K562 (cell line): ENCODE data around the gene RALA. TPM values are rescaled to one million over a fixed set of nuclear protein-coding genes. Genes with fewer than 3 reads are reported as not detected.

ENCODE experiments used
- ATAC-seq: fragments of 200-7000 bp; cut with Tn5 transposase; 3 replicates; pipeline ENCODE4 v1.9.1; 2020; ENCODE audit warnings: moderate library complexity
- BruUV-seq: library from RNA; stranded (reverse); fragments of 400-500 nt; replicated peaks from 2 replicates; lab custom pipeline; 2021; lab: Mats Ljungman, UMichigan
- CTCF ChIA-PET: fragments of 300-600 bp; formaldehyde crosslinking; extraction: SDS; loops from one replicate; lab custom pipeline; 2021; ENCODE audit warnings: low intra/inter-chr PET ratio; lab: Yijun Ruan, JAX
- POLR2A ChIA-PET: fragments of 300-600, 350-650 bp; sonication (Branson Sonifier 250); formaldehyde crosslinking; extraction: SDS; loops from one replicate; lab custom pipeline; 2021; ENCODE audit warnings: antibody characterized with exemption, inconsistent platforms; lab: Yijun Ruan, JAX
- DNase-seq, 4 experiments: peaks; one replicate each; pipeline versions ENCODE4 v3.0.0 to v3.0.0-alpha.2; 2011 to 2018; ENCODE audit warnings: low spot score in 3 of 4, mixed read lengths in 3 of 4; ENCODE audit errors: extremely low read depth in 1 of 4
- FAIRE-seq: peaks from 2 replicates; lab custom pipeline; 2011; peaks lifted over from hg19 to GRCh38; lab: Jason Lieb, UNC
- H2AFZ ChIP-seq: 2 replicates; pipeline ENCODE4 v1.6.0; 2011; ENCODE audit warnings: low read depth, low read length, control low read depth, inconsistent platforms
- H3K27ac ChIP-seq: fragments of 200-600 bp; 3 replicates; pipeline ENCODE4 v1.8.0; 2011; ENCODE audit warnings: low read depth, mild to moderate bottlenecking, control low read depth, inconsistent platforms, low read length, moderate library complexity, mixed read lengths; ENCODE audit errors: extremely low read depth
- H3K27me3 ChIP-seq, 2 experiments: fragments of 300-600 bp in 1 of 2; 2 replicates in 1 of 2; 3 replicates in 1 of 2; pipeline versions ENCODE4 v1.6.0 to v1.8.0; 2011; ENCODE audit warnings: inconsistent platforms in 2 of 2, low read length in 2 of 2, mild to moderate bottlenecking in 1 of 2, mixed read lengths in 1 of 2, moderate library complexity in 1 of 2; ENCODE audit not compliant: control insufficient read depth in 2 of 2, insufficient read depth in 2 of 2
- H3K36me3 ChIP-seq: fragments of 300-600 bp; 3 replicates; pipeline ENCODE4 v1.8.0; 2011; ENCODE audit warnings: mild to moderate bottlenecking, low read length, inconsistent platforms; ENCODE audit not compliant: control insufficient read depth, insufficient read depth
- H3K4me1 ChIP-seq, 2 experiments: fragments of 200-600 bp in 1 of 2; replicated peaks in 1 of 2; 2 replicates in 1 of 2; 3 replicates in 1 of 2; pipeline versions ENCODE4 v1.5.1 to v1.8.0; 2011; ENCODE audit warnings: inconsistent platforms in 2 of 2, low read length in 2 of 2, mild to moderate bottlenecking in 1 of 2, mixed read lengths in 1 of 2, moderate library complexity in 1 of 2; ENCODE audit not compliant: control insufficient read depth in 2 of 2, insufficient read depth in 2 of 2
- H3K4me2 ChIP-seq: 2 replicates; pipeline ENCODE4 v1.6.1; 2011; ENCODE audit warnings: low read length, control low read depth, inconsistent platforms, mixed read lengths; ENCODE audit not compliant: insufficient read depth
- H3K4me3 ChIP-seq: fragments of 200-600 bp; sonication (generic), shearing (Covaris generic); 2 replicates; pipeline ENCODE4 v1.5.1; 2016; ENCODE audit warnings: control low read depth, inconsistent platforms
- H3K79me2 ChIP-seq: fragments of 200-600 bp; 3 replicates; pipeline ENCODE4 v1.8.0; 2011; ENCODE audit warnings: low read length, inconsistent platforms; ENCODE audit not compliant: control insufficient read depth, insufficient read depth
- H3K9ac ChIP-seq, 2 experiments: 2 replicates each; pipeline versions ENCODE4 v1.6.0 to v1.6.1; 2011; ENCODE audit warnings: low read depth in 2 of 2, low read length in 2 of 2, control low read depth in 1 of 2, inconsistent platforms in 1 of 2, mild to moderate bottlenecking in 1 of 2, mixed read lengths in 1 of 2; ENCODE audit not compliant: insufficient read depth in 1 of 2
- H3K9me1 ChIP-seq: one replicate; pipeline ENCODE4 v1.6.0; 2011; ENCODE audit warnings: inconsistent platforms, mild to moderate bottlenecking, low read length, moderate library complexity; ENCODE audit not compliant: control insufficient read depth, insufficient read depth
- H3K9me3 ChIP-seq: replicated peaks from 2 replicates; pipeline ENCODE4 v1.5.1; 2011; ENCODE audit warnings: low read depth, low read length, inconsistent platforms; ENCODE audit not compliant: control insufficient read depth, insufficient read depth
- H4K20me1 ChIP-seq: replicated peaks from 2 replicates; pipeline ENCODE4 v1.6.1; 2011; ENCODE audit warnings: low read length, inconsistent platforms, mixed read lengths; ENCODE audit not compliant: control insufficient read depth, insufficient read depth
- ATF7 ChIP-seq: fragments of 450-650 bp; IDR thresholded peaks from 2 replicates; pipeline ENCODE4 v1.7.1; 2014; ENCODE audit warnings: mild to moderate bottlenecking, moderate library complexity
- HNRNPK ChIP-seq: fragments of 200-400 bp; formaldehyde crosslinking; IDR thresholded peaks from one replicate; pipeline ENCODE4 v1.6.1; 2018; ENCODE audit warnings: mild to moderate bottlenecking, low read depth, low read length; ENCODE audit not compliant: poor library complexity, severe bottlenecking
- LEF1 ChIP-seq: fragments of 450-650 bp; IDR thresholded peaks from 2 replicates; pipeline ENCODE4 v1.6.1; 2016; ENCODE audit warnings: mild to moderate bottlenecking
- PHF8 ChIP-seq: fragments of 200-600 bp; sonication (generic); IDR thresholded peaks from 2 replicates; pipeline ENCODE4 v1.6.1; 2012; ENCODE audit warnings: mixed run types, mild to moderate bottlenecking, inconsistent platforms, low read length, moderate library complexity, borderline replicate concordance
- SNIP1 ChIP-seq: fragments of 450-650 bp; IDR thresholded peaks from 2 replicates; pipeline ENCODE4 v1.7.1; 2017; ENCODE audit warnings: low read depth, mild to moderate bottlenecking
- ZBED1 ChIP-seq: IDR thresholded peaks from 2 replicates; pipeline ENCODE4 v1.6.1; 2014
- ZNF175 ChIP-seq: fragments of 200-800 bp; sonication (Bioruptor generic); IDR thresholded peaks from 2 replicates; pipeline ENCODE4 v1.6.1; 2016; ENCODE audit warnings: low read depth, mild to moderate bottlenecking, missing genetic modification characterization, missing compliant biosample characterization
- WGBS: fragments of 100-300 bp; shearing (Covaris generic); methylation state at CpG from one replicate; pipeline ENCODE4 v1.1.6; 2016; ENCODE audit warnings: low coverage, mixed read lengths; ENCODE audit not compliant: insufficient coverage; ENCODE audit errors: missing lambda C conversion rate; 5-methylcytosine and 5-hydroxymethylcytosine counted together
- in situ Hi-C: fragments of 300-500 bp; cut with MboI; formaldehyde crosslinking; loops from 4 replicates; pipeline ENCODE4 v1.15.0; 2018; ENCODE audit warnings: inconsistent platforms, mixed read lengths
- intact Hi-C: fragments of 100-400 bp; cut with micrococcal nuclease; formaldehyde crosslinking; loops from 2 replicates; pipeline ENCODE4 v1.14.2; 2022
- polyA plus RNA-seq, 8 experiments: library from polyadenylated mRNA; depleted of rRNA in 4 of 8; stranded (reverse) in 5 of 8; unstranded in 3 of 8; fragments of >200 nt; fragmentation: Nextera tagmentation in 2 of 8; fragmentation: Illumina TruSeq in 1 of 8; extraction: Ambion mirVana in 2 of 8; extraction: Trizol in 1 of 8; gene quantifications; 2 replicates each; pipeline versions ENCODE4 v1.2.1 to v1.2.3, GENCODE V29; 2011 to 2014; ENCODE audit warnings: inconsistent platforms in 1 of 8, missing spikeins in 1 of 8
- total RNA-seq, 7 experiments: library from RNA; depleted of rRNA in 6 of 7; stranded (reverse); fragments of >200 nt in 6 of 7; fragmentation: Illumina TruSeq in 2 of 7; extraction: Trizol in 2 of 7; gene quantifications; 2 replicates each; pipeline versions ENCODE4 v1.2.1 to v1.2.3, GENCODE V29; 2011 to 2021; ENCODE audit warnings: low replicate concordance in 1 of 7

The RALA gene
- total and polyA plus RNA-seq, 9 of the 15 experiments (the other 6 are each of a cell fraction or from before 2014, with no cell fraction given) = 7.2 to 28.0 (median 25.7) TPM

DNA sequence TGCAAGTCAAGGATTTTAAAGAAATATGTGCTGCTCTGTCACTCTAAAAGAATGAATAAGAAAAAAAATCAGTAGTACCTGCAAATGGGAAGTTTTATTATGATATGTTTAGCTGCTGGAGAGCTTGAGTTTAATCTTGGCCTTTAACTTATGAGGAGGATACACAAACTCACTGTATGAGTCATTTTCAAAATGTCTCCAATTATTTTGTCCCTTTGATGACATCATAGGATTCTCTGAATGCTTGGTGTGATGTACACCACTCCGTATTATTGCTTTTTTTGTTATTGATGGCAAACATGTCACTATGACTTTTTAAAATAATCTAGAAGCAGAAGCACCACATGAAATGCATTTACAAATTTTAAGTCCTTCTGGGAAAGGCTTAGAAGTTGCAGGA is 125.8 kb downstream of the RALA start (continued):
- TF ChIP-seq ATF7 = peak; percentile 39; the same call in 1 of the 2 replicates

DNA sequence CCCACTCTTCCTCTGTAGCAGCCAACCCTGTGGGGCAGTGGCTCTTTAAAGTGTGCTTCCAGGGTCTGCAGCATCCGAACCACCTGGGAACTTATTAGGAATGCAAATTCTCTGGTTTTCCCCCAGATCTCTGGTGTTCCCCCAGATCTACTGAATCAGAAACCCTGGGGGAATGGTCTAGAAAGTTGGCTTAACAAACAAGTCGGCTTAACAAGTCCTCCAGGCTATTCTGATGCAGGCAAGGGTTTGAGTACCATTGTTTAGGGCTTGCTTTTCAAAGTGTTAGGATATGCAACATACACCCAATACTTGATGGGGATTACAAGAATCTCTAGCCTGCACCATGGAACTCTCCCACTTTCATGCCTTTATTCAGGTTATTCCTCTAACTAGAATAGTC is 126.3 kb downstream of the RALA start:
- 10% methylated on average over 2 of the region's 2 CpGs for WGBS
- CTCF ChIA-PET = interaction anchor here (0.6 kb wide), 1 partner anchor 139 kb away, joined by 4 read pairs; no protein-coding TSS in a partner anchor
- BruUV-seq = no TSS peak
- POLR2A ChIA-PET = interaction anchor here (0.7 kb wide), 1 partner anchor 38 kb away, joined by 3 read pairs; no protein-coding TSS in a partner anchor
- in situ Hi-C loops (no loop called here), intact Hi-C loops (no loop called here)
- Histone ChIP-seq H3K9ac (no peak overlapping the region), H3K27ac (no peak overlapping the region), H3K27me3 (peaks cover 0 to 4% of the 10 kb centered on the region in 2 experiments; a peak in 1 of 5 replicates), H2AFZ (no peak overlapping the region), H4K20me1 (no peaks in the 10 kb centered on the region), H3K4me1 (peaks cover 0 to 8% of the 10 kb centered on the region in 2 experiments; a peak in 1 of 5 replicates), H3K36me3 (no peaks in the 10 kb centered on the region), H3K9me1 (no peaks in the 10 kb centered on the region), H3K4me3 (no peak overlapping the region), H3K4me2 (no peak overlapping the region), H3K9me3 (no peaks in the 10 kb centered on the region; the same call in 1 of the 2 replicates), H3K79me2 (no peaks in the 10 kb centered on the region)
- no peak for DNase-seq
- TF ChIP-seq ZBED1 (no peak), PHF8 (no peak), ZNF175 (CRISPR knock-in tag) (no peak), HNRNPK (no peak), LEF1 (no peak), SNIP1 (no peak)
- no peak for ATAC-seq
- peak; percentile 40 for FAIRE-seq
